ENCODE results near the gene ARMC8. TPM values are rescaled to one million over a fixed set of nuclear protein-coding genes. Genes with fewer than 3 reads are reported as not detected.

ARMC8 gene
- total RNA-seq, 1 experiment from 2014 or later: 80.9 TPM

GRCh38 chr3:138297059-138297607, 110.0 kb downstream of the ARMC8 start:
- no peak for TF ChIP-seq CTCF (IDR thresholded peaks at IDR 0.05; ENCODE audit: unreplicated experiment)
- H3K27me3 Mint-ChIP-seq (ENCODE audit: unreplicated experiment): no peaks in the 10 kb centered on the region
- CTCF ChIA-PET: no interaction called here

GRCh38 chr3:138297876-138298275, 110.8 kb downstream of the ARMC8 start:
- H3K36me3 Mint-ChIP-seq (ENCODE audit: insufficient read depth, unreplicated experiment): peaks cover 13% of the 10 kb centered on the region
- no peak for TF ChIP-seq CTCF (IDR thresholded peaks at IDR 0.05; ENCODE audit: unreplicated experiment)
- H3K4me3 Mint-ChIP-seq (ENCODE audit: low read depth, unreplicated experiment): no peak overlapping the region
- no peaks in the 10 kb centered on the region for H3K9me3 Mint-ChIP-seq (ENCODE audit: low read depth, unreplicated experiment)
- no peaks in the 10 kb centered on the region for H3K27me3 Mint-ChIP-seq (ENCODE audit: unreplicated experiment)
- no peak for DNase-seq
- H3K27ac Mint-ChIP-seq (ENCODE audit: unreplicated experiment): no peak overlapping the region
- no TSS peak for BruUV-seq (replicated peaks)
- intact Hi-C loops (cut with micrococcal nuclease; ENCODE audit: unreplicated experiment): no loop called here
- no peaks in the 10 kb centered on the region for H3K4me1 Mint-ChIP-seq (ENCODE audit: low read depth, unreplicated experiment)
- CTCF ChIA-PET: no interaction called here

More at GRCh38 chr3:138297059-138297607, 110.0 kb downstream of the ARMC8 start:
- Mint-ChIP-seq H3K4me1 (ENCODE audit: low read depth, unreplicated experiment) (no peaks in the 10 kb centered on the region), H3K9me3 (ENCODE audit: low read depth, unreplicated experiment) (no peaks in the 10 kb centered on the region), H3K36me3 (ENCODE audit: insufficient read depth, unreplicated experiment) (peaks cover 13% of the 10 kb centered on the region), H3K27ac (ENCODE audit: unreplicated experiment) (no peak overlapping the region), H3K4me3 (ENCODE audit: low read depth, unreplicated experiment) (no peak overlapping the region)
- DNase-seq: no peak
- intact Hi-C loops (cut with micrococcal nuclease; ENCODE audit: unreplicated experiment): no loop called here
- no TSS peak for BruUV-seq (replicated peaks)

- Mint-ChIP-seq H3K36me3 (ENCODE audit: insufficient read depth, unreplicated experiment) (peaks cover 13% of the 10 kb centered on the region), H3K27me3 (ENCODE audit: unreplicated experiment) (no peaks in the 10 kb centered on the region), H3K4me1 (ENCODE audit: low read depth, unreplicated experiment) (no peaks in the 10 kb centered on the region), H3K9me3 (ENCODE audit: low read depth, unreplicated experiment) (no peaks in the 10 kb centered on the region), H3K27ac (ENCODE audit: unreplicated experiment) (no peak overlapping the region), H3K4me3 (ENCODE audit: low read depth, unreplicated experiment) (no peak overlapping the region)
- no peak for TF ChIP-seq CTCF (IDR thresholded peaks at IDR 0.05; ENCODE audit: unreplicated experiment)
- no TSS peak for BruUV-seq (replicated peaks)
- intact Hi-C loops (cut with micrococcal nuclease; ENCODE audit: unreplicated experiment): no loop called here
- no peak for DNase-seq
- CTCF ChIA-PET: no interaction called here
Observed at GRCh38 chr3:138300647-138301046, 113.5 kb downstream of the ARMC8 start.

GRCh38 chr3:138303474-138303873, 116.4 kb downstream of the ARMC8 start:
- no peak for TF ChIP-seq CTCF (IDR thresholded peaks at IDR 0.05; ENCODE audit: unreplicated experiment)
- no TSS peak for BruUV-seq (replicated peaks)
- no peaks in the 10 kb centered on the region for H3K9me3 Mint-ChIP-seq (ENCODE audit: low read depth, unreplicated experiment)
- CTCF ChIA-PET: interaction anchor here (0.6 kb wide), 1 partner anchor 66 kb away, joined by 3 read pairs; no protein-coding TSS in a partner anchor
- intact Hi-C loops (cut with micrococcal nuclease; ENCODE audit: unreplicated experiment): no loop called here
- no peak overlapping the region for H3K4me3 Mint-ChIP-seq (ENCODE audit: low read depth, unreplicated experiment)
- H3K27ac Mint-ChIP-seq (ENCODE audit: unreplicated experiment): no peak overlapping the region
- H3K27me3 Mint-ChIP-seq (ENCODE audit: unreplicated experiment): no peaks in the 10 kb centered on the region
- DNase-seq: no peak
- H3K36me3 Mint-ChIP-seq (ENCODE audit: insufficient read depth, unreplicated experiment): peaks cover 16% of the 10 kb centered on the region
- H3K4me1 Mint-ChIP-seq (ENCODE audit: low read depth, unreplicated experiment): no peaks in the 10 kb centered on the region

All from Calu3 (cell line).